ENCODE data around the gene LIPM.

The LIPM gene, protein sequence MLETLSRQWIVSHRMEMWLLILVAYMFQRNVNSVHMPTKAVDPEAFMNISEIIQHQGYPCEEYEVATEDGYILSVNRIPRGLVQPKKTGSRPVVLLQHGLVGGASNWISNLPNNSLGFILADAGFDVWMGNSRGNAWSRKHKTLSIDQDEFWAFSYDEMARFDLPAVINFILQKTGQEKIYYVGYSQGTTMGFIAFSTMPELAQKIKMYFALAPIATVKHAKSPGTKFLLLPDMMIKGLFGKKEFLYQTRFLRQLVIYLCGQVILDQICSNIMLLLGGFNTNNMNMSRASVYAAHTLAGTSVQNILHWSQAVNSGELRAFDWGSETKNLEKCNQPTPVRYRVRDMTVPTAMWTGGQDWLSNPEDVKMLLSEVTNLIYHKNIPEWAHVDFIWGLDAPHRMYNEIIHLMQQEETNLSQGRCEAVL

DNA sequence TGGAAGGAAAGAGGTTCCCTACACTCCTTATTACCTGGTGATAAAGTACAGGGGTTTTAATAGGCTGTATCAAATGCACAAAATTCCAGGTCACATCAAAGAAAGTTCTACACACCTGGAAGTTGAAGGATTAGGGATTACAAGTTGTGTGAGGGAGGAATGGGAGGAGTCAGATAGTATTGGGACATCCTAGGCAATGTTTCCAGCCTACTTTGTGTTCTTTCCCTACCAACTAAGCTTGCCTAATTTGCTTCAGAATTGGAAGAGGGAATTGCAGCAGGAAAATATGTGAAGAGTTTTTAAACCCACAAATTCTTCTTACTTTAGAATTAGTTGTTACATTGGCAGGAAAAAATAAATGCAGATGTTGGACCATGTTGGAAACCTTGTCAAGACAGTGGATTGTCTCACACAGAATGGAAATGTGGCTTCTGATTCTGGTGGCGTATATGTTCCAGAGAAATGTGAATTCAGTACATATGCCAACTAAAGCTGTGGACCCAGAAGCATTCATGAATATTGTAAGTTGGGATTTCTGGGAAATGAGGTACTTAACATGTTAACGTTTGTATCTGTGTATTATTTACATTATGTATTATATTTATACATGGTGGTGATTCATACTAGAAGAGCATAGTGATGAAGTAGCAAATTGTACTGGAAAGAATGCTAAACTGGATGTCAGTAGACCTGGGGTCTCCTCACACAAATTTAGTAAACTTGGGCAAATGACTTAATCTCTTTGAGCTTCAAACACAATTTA lies at the start of gene LIPM:
TSS of gene LIPM (plus strand) at position 208 of the 763 bp plus-strand sequence. CDS start at position 375, 167 bp downstream.
- DNase-seq, result no peak

DNA sequence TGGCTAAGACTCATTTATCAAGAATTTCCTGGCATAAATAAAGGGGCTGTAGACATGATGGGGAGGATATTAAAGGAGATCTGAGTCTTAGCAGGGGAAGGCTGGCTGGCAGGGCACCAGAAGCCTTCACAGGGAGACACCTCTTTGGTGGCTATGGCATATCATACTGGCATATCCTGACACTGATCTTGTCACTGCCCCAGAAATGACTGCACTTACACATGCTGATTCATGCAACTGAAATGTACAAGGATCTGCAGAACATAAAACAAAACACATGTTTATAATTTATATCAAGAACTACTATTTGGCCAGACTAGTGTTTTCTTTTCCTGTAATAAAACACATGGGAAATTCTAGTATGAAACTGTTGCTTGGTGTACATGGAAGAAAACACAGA lies 48.2 kb upstream of the LIPM start:
- no peak for DNase-seq

DNA sequence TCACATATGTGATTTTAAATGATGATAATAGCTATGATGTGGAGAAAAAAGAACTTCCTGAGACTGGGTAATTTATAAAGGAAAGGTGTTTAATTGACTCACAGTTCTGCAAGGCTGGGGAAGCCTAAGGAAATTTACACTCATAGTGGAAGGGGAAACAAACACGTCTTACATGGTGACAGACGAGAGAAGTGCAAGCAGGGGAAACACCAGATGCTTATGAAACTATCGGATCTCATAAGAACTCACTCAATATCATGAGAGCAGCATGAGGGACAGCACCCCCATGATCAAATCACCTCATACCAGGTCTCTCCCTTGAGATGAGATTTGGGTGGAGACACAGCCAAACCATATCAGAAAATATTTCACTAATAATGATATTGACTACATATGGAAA lies 46.8 kb upstream of the LIPM start:
- DNase-seq, result no peak

DNA sequence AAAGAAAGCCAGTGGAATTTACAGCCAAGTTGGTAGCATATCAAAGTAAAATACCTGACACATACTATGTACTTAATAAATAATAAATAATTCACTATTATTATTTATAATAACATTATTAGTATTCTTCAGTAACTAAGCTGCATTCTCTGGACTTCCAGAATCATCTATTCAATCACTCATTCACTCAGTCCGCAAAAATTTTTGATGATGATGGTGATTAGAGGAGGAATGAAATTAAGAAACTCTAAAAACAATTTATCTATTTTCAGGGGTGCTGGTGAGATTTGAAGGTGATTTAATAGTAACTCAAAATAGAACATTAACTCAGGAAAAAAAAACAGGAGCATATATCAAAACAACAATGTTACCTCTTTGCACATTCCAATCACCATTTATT lies 45.9 kb upstream of the LIPM start:
- DNase-seq, result no peak

DNA sequence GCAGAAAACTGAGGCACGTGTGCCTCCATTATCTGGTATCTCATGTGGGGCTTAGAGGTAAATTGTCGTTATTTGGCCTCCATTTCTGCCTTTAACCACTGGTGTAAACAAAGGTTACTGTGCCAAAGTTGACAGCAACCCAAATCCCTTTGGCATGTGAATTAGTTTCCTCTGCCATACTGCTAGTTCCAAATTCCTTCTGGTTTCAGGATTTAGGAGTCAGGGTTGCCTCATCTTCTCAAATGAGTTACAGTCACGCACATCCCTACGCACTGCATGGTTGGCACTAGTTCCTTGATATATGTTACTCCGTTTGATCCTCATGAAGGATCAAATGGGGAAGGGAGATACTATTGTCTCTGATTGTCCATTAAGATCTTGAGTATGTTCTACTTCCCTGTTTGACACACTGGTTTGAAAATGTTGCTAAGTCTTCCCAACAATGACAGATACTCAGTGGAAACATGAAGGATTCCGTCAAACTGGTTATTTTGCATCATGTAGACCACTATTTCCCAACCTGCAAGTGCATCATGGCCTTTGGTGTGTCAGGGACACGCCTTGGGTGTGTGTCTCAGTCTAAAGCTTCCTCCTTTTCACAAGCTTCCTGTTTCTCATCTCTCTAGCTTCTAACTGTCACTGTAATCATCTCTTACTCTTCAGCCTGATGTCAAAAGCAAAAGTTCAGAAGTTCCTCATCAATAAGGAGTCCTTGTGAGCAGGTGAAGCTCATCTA lies 43.0 kb upstream of the LIPM start, which contains the start of gene LIPN:
TSS of gene LIPN (plus strand) at position 655 of the 736 bp plus-strand sequence. CDS start 1,386 bp downstream, outside the sequence.
- no peak for DNase-seq

DNA sequence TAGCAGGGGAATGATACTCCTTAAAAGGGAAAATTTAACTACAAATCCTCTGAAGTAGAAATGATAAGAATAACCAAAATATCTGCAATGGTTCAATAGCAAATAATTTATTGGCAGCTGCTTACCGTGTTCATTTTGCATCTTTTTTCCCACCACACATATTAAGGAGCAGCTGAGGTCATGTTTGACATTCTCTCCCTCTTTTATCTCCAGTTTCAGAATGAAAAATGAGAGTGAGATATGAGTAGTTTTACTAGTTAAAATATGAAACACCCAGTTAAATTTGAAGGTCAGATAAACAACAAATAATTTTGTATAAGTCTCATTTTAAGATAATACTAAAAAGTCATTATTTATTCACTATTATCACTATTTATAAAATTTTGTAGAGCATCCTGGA lies 39.6 kb upstream of the LIPM start:
- DNase-seq, result no peak

DNA sequence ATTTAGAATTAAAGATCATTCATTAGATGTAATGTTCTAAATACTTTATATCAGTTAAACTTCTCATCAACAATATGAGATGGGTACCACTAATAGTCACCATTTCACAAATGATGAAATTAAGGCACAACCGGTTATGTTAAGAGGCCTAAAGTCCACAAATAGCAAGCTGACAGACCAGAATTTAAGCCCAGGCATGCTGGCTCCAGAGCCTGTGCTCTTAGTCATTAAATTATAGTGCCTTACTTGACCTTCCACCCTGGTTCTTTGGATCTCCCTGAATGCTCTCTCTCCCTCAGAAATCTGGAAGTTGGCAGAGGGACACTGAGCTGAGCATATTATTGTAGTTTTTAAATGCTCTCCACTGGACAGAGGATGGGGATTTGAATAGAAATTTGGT lies 39.1 kb upstream of the LIPM start:
- no peak for DNase-seq

DNA sequence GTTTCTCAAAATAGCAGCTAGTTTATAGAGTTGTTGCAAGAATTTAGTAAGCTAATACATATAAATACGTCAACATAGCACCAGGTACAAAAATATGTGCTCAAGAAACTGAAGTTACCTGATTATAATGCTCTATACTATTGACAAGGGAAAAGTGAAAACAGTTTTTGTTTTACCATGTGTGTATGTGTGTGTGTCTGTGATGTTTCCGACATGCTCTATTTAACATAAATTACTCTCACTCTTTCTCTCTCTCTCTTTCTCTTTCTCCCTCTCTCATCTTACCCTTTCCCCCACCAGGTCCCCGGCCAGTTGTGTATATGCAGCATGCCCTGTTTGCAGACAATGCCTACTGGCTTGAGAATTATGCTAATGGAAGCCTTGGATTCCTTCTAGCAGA lies 38.4 kb upstream of the LIPM start:
- no peak for DNase-seq

DNA sequence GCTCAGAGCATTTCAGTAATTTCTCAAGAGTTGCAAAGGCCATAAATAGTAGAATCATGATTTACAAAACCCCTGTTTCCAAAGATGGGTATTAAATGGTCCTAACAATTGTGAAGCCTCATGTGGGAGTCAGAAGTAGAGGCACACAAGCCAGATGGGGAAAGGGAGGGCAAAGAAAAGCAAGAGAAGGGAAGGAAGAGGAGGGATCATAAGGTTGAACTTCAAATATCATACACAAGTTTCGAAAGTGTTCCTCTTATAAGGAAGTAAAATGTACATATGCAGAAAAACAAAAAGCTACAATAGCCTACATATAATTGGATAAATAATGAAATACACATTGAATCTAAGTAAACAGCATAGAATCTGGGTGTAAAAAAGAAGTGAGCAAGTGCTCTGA lies 36.7 kb upstream of the LIPM start:
- no peak for DNase-seq

DNA sequence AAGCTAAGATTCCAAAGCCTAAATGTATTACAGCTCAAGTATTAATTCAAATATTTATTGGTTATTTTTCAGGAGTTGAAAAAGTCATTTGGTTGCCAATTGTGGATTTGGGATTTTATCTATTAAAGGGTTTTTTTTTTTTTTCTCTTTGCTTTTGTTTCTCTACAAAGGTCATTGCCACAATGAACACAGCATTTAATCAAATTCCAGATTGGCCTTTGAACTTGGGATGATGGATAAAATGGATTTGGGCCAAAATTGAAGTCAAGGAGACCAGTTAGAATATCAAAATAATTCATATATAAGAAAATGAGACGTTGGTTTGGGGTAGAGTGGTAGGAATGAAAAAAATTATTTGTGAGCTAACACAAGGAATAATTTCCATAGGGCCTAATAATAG lies 33.1 kb upstream of the LIPM start:
- DNase-seq, result no peak

DNA sequence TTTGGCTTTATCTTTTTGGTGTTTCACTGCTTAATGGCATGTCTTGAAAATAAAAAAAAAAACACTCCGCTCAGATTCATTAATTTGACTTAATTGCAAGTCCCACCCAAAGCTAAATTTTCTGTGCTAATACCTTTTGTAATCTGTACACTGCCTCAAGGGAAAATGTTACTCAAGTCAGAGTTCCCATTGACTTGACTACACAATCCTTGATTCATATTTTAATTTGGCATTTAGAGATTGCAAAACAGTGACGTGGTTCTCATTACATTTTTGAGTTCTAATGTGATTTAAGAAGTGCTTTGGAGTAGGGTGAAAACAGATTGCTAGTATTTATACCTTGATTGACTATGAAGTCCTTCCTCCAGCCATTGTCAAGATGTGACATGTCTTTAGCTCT lies 21.3 kb upstream of the LIPM start:
- DNase-seq, result no peak

DNA sequence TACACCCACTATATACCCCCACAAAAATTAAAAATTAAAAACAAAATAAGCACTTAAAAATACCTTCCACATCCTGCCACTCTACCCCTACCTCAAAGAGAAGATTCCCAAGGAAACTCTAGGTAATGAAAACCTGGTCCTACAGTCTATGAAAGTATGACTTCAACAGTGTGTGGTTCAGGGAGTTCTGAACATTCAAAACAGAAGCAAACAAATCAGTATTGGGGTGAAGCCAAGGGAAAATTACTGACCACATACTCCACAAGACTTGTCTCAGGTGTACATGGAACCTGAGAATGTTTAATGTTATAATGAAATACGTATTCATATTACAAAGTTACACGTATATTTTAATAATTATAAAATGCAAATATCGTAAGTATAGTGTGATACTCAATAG lies 20.3 kb upstream of the LIPM start:
- no peak for DNase-seq

DNA sequence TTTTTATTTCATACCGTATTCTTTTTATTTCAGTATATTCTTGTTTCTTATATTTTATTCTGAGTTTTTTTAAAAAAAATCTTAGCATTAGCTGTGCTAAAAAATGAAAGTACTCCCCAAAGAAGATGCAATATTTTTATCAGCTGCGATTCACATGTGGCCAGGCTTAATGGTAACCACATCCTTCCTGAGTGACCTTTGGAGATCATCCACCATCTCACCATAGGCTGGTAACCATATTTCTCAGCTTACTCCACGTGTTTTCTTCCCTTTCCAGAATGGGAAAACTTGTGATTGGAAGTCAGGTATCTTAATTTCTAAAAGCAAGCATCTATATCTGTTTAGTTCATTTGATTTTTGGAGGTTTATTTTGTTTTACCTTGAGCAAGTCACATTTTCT lies 18.8 kb upstream of the LIPM start:
- DNase-seq, result no peak

DNA sequence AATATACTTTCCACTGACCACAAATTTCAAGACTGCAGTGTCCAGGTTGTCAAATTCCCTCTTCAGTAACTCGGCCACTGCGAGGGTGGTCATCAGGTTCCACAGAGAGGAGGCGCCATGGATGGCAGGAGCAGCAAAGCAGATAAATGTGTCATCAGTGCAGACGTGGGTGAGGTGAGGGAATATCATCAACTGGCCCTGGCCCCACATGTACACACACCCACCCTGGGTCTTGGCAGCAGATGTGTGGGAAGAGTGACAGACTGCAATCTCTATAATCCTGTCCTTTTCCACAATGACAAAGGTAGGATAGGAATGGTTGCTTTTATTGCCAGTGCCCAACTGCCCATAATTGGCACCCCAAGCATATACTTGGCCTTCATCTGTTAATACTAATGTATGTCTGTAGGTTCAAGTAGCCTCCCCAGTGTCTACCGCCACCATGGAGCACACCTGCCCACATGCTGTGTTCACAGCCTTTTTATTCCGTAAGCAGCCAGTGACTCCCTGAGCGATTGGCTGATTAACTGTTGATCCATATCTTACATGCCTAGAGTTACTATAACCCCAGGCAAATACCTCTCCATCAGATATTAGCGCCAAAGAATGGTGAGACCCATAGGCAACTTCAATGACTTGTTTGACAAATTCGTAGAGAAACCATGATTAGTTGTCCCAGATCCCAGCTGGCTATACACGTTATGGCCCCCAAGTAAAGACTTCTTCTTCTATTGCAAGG lies 16.3 kb upstream of the LIPM start:
- DNase-seq, result no peak

DNA sequence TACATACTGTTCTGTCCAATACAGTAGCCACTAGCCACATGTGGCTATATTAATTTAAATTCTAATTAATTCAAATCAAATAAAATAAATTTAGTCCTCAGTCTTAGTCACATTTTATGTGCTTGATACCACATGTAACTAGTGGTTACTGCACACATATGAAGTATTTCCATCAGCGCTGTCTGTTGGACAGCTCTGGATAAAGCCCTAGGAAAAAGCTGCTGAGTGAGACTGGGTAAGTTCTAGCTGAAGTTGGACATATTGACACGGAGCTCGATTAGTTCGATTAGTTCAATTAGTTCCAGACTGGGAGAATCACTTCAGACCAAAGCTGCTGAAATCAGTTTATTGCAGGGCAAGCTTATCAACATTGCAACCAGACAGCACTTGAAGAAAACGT lies 15.1 kb upstream of the LIPM start:
- no peak for DNase-seq

DNA sequence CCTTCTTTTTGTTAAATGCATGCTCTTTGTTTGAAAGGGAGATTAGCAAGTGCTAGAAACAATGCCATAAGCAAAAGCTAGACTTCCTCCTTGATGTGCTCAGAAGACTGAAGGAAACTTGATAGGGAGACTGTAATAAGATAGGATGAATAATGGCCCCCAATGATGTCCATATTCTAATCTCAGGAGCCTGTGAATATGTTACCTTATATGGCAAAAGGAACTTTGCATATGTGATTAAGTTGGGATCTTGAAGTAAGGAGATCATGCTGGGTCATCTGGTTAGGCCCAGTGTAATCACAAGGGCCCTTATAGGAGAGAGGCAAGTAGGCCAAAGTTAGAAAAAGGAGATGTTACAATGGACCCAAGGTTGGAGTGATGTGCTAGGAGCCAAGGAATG lies 13.6 kb upstream of the LIPM start:
- no peak for DNase-seq

DNA sequence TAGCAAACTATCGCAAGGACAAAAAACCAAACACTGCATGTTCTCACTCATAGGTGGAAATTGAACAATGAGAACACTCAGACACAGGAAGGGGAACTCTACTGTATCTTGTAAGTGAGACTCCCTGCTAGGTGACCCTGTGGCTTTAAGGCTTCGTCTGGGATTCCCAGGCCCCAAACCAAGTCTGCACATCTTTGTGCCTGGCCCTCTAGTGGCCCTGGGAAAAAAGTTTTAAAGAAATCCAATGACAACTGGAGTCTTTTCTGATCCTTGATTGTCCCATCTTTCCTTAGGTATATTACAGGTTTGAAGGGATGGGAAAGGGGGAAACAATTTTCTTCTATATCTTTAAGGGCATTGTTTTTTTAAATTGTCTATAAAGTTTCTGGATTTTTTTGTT lies 10.6 kb upstream of the LIPM start:
- no peak for DNase-seq

DNA sequence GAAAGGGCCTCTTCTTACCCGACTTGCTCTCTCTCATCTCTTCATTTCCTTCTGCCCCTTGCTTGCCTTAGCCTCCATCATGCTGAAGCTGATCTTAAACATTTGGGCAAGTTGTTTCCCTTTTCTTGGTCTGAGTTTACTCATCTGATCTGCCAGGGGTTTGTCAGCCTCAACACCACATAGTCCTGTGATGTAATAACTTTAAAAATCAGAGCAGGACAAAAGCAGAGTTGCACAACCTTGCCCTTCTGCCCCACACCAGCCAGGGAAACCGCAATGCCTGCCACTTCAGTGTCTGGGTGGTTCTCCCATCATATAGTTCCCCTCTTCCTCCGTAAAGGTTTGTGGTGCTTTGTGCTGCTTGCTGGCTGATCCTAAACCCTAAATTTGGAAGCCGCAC lies 9.9 kb upstream of the LIPM start:
- DNase-seq, result no peak

DNA sequence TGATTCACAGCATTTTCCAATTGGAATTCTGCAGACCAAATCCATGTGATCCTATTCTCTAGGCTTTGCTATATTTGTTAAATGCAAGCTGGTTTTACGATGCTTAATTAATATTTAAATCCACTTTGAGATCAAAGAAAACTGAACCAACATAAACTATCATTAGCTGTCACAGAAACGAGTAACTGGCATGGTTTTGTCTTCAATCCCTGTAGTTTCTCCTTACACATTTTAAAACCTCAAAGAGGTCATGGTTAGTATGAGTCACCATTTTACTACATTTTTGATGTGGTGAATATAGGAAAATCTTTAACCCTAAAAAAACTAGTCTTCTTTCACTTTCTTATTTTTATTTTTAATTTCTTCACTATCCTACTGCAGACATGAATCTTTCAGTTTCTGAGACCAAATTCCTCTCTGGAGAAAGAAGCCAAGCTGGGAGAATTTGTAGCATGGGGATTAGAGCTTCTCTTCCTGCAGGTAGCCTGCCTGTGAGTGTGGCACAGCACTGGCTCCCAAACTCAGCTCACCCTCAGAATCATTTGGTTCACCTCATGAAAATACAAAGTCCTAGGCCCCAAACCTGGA lies 8.7 kb upstream of the LIPM start:
- DNase-seq, result no peak

DNA sequence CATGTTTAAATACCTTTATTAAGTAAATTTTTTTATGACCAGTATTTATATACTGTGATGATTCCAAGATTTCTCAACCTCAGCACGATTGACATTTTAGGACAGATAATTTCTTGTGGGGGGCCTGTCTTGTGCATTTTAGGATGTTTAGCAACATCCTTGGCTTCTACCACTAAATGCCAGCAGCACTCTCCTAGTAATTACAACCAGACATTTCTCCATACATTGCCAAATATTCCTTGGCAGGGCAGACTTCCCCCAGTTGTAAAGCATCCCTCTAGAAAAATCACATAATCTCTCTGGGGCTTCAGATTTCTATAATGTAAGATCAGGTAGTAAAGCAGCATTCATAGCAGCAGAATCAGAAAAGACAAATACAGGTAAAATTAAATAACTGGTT lies 7.8 kb upstream of the LIPM start:
- no peak for DNase-seq

DNA sequence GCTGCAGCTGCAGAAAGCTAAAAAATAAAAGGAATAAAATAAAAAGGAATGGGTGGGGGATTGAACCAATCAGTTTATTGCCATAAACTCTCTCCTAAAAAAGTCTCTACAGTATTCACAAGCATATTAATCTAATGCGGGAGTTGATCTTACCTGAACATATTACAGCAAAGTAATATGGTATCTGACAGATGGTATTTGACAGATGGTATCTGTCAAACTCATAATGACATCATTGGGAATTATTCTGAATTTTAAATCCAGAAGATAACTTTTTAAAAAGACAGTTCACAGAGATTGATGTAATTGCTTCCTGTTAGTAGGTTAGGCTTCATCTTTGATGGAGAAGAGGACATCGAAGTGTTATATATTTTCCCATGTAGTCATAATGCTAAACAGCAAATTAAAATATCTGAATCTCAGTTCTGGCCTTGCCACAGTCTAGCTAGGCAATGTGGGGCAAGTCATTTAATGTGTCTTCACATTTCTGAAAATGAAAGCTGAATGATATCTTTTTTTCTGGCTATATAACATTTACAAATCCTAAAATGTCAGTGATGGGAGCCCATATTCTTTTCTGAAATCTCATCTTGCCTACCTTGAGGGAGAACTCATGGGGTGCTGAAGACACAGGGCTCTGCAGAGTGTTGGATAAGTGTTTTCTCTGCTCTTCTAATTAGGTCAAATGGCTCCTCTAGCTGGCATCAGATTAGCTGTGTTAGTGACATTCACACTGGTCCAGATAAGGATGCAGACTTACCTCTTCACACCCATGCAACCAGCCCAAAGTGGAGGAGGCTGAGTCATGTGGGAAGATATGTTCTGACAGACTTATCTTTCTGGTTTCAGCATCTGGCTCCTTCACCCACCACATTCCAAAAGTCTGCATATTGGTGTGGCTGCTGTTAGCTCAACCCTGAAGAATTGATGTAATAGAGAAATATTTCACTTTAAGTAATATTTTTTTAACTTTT lies 2.1 kb upstream of the LIPM start:
- DNase-seq, result no peak
